HG02973 (cell line): ENCODE results near the gene CSRNP2.
"Not testable (repeated sequence)": the region's sequence is repeated elsewhere in the genome, so short reads cannot be mapped to it uniquely, and the experiment has no call there.

Source experiments
- ATAC-seq: cut with Tn5 transposase; IDR thresholded peaks from one replicate; pipeline ENCODE4 v1.9.1; 2021; ENCODE audit warnings: moderate library complexity; ENCODE audit not compliant: unreplicated experiment

CSRNP2 gene

GRCh38 chr12:51078346-51078745, 5.0 kb downstream of the CSRNP2 start:
- not testable (repeated sequence) for ATAC-seq

DNA sequence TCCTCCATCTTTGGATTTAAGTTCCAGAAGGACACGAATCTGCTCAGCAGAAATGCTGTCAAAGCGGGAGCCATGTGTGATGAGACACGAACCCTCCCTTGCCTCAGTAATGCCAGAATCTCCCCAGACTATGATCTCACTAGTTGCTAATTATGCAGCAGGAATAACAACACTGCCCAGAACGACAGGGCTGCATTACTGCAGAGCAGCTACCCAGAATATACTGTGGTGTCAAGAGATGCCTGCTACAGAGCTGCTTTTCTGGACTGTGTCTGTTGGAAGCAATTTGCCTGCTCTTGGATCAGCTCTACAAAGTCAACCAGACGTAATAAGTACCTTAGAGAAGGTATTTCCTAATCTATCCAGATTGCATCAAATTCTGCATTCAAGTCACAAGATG, 5.5 kb downstream of the CSRNP2 start:
- ATAC-seq = no peak

- ATAC-seq = no peak
These were observed 7.0 kb downstream of the CSRNP2 start for GRCh38 chr12:51076236-51076930.

- no peak for ATAC-seq
These were observed 8.0 kb downstream of the CSRNP2 start for GRCh38 chr12:51075390-51075789.

DNA sequence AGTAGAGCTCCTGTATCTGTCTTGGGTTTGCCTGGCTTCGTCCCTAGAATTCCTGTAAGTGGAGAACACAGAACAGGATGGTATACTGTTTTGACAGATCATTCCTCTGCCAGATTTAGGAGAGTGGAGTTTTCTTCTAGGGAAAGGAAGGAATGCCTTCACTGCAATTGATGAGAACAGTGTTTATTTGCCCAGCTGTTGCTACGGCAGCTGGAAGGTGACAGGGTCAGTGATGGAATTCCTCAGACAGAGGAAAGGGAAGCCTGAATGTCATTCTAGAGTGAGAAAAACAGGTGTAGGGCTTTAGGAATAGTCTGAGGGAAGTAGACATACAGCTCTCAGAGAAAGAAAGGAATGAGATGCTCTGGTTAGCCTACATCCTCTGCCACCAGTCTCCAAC, 11.7 kb downstream of the CSRNP2 start:
- no peak for ATAC-seq

GRCh38 chr12:51070004-51070403, 13.4 kb downstream of the CSRNP2 start:
- no peak for ATAC-seq

- no peak for ATAC-seq
These were observed 15.6 kb downstream of the CSRNP2 start for GRCh38 chr12:51067771-51068170.

- ATAC-seq = no peak
These were observed 16.2 kb downstream of the CSRNP2 start for GRCh38 chr12:51067229-51067628.

- ATAC-seq = no peak
These were observed 17.9 kb downstream of the CSRNP2 start for GRCh38 chr12:51065530-51065929.

DNA sequence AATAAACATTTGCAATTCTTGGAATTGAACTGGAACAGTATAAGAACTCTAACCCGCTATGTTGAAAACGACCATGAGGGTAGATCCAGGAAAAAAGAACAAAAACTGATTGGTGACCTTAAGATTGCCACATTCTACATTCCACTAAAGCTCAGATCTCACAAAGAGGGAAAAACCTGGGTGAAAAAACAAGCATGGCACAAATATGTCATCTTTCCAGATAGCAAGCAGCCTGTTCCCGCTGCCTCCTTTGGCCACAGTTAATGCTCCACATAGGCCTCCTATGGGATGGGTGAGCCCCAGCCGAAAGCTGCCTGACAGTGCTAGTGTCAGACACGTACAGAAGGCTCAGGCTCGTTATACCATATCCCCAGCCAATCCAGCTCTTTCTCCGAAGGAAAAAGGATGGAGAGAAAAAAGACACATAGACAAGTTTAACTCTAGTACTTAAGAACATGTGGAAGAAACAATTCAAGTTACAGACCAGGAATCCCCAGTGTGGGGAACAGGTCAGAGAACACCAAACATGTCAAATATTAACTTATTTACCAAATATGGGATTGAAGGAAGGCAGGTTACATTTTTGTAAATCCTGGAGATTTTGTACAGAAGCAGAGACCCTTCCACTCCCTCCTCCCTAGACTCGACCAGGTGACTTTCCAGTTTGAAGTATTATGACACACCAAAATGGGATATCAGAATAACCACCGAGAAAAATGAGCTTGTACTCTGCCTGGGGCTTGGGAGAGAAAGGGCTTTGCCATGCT, 20.6 kb downstream of the CSRNP2 start:
- ATAC-seq = no peak

DNA sequence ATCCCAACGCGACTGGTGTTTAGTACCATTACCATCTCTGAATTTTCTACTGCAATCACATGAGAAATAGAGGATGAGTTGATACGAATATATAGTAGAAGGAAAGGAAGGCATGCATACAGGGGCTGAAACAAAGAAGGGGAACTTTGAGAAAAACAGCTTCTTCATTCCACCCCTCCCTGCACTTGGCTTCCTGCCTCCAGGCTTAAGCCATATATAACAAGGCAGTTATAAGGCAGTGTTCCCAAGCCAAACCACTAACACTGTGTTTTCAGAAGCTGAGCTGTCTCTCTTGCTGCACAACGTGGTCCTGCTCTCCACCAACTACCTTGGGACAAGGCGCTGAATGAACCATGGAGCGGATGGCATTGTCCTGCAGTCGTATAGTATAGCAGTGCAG, 24.3 kb downstream of the CSRNP2 start:
- ATAC-seq = no peak

DNA sequence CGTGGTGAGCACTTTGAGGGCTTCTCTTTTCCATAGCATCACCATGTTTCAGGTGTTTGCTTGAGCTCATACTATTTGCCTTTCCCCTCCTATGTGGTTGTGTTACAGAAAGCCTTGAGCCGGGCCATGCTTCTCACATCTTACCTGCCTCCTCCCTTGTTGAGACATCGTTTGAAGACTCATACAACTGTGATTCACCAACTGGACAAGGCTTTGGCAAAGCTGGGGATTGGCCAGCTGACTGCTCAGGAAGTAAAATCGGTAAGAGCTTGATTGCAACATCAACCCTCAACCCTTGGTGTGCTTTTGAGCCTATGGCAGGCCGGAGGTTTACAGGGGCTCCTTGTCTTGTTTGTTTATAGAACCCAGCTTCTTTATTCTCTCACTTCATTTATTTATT, 27.2 kb downstream of the CSRNP2 start:
- ATAC-seq = no peak

DNA sequence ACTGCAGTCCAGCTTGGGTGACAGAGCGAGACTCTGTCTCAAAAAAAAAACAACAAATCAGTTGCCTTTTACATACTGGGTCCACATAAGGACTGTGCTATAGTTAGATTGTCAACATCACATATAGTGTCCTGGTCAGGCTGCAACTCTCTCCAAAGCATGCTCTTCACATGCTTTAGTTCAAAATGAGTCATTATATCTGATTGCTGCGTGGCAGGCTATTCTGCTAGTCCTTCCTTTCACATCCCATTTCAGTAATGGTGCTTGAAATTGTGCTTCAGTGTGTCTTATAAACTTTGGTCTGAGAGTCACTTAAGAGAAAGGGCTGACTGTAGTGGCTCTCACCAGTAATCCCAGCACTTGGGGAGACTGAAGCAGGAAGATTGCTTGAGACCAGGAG, 28.3 kb downstream of the CSRNP2 start:
- no peak for ATAC-seq

GRCh38 chr12:51051787-51052186, 31.6 kb downstream of the CSRNP2 start:
- no peak for ATAC-seq

- ATAC-seq = no peak
These were observed 33.9 kb downstream of the CSRNP2 start for GRCh38 chr12:51049525-51049924.

DNA sequence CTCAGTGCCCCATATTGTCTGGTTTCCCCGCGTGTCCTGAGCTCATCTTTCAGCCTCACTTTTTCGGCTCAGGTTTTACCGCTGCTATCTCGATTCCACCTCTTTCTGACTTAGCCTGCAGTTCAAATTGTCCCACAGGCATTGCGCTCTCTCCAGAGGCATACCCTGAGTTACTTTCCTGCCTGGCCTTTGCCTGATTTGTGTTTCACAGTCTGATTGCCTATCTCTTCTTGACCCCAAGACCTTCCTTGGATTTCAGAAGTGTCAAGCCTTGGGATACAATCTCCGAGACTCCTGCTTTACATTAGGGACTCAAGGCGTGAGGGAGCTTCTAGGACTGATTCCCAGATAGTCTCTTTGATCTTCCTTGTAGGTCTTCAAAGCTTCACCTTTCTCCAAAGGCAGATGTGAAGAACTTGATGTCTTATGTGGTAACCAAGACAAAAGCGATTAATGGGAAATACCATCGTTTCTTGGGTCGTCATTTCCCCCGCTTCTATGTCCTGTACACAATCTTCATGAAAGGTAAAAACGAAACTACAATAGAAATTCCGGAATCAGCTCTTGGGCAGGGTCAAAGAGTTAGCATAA, 34.6 kb downstream of the CSRNP2 start:
- ATAC-seq = no peak

DNA sequence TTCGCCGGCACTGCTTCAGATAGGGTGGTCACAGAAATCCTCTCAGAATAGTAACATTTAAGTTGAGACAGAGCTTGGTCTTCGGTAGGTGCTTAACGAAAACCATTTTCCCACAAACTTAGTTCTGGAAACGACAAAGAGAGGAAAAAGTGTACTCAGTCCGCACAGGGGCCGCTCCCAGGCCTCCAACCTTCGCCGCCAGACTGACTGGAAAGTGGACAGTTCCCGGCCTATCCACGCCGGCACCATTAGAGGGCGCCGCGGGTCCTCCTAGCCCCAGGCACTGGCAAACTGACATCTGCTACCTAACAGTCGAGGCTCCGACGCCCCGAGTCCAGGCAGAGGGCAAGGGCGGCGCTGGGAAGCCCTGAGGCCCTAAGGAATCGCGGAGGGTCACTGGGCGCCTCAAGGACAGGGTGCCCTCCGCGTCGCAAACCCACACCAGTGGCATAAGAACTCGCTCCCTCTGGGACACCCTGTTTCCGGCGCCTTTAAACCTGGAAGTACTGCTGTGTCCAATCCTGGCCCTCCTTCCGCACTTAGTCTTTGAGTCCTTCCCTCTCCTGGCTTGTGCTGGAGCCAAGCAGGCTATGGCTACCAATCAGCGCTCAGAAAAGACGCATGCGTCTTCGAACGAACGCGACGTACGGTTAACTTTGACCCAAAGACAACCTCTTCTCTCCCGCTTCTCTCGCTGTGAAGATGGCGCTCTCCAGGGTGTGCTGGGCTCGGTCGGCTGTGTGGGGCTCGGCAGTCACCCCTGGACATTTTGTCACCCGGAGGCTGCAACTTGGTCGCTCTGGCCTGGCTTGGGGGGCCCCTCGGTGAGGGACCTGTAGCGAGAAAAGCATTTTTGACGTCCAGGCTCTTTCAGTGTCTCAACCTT, 35.5 kb downstream of the CSRNP2 start, which contains the start of gene LETMD1:
Gene LETMD1 (plus strand): TSS at position 673 of the 886 bp plus-strand sequence. CDS start 30 bp downstream, at position 703.
- peak; percentile 89 for ATAC-seq

DNA sequence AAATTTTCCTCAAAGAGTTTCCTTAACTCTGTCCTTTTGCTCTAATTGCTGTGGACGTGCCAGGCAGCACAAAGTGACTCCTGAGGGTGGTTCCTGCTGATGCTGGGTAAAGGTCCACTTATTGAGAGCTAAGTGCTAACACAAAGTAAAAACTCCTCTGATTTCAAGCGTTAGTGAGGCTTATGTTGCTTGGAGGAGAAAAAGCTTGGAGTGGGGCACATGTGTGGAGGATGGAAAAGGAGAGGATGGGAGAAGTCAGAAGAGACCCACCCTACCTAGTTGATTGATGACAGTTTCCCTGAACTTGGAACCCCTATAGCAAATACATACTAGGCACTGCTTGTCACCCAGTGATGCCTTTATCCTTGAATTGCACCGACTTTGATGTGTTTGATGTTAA, 47.1 kb downstream of the CSRNP2 start:
- no peak for ATAC-seq

GRCh38 chr12:51033457-51034089, 49.8 kb downstream of the CSRNP2 start:
- no peak for ATAC-seq

DNA sequence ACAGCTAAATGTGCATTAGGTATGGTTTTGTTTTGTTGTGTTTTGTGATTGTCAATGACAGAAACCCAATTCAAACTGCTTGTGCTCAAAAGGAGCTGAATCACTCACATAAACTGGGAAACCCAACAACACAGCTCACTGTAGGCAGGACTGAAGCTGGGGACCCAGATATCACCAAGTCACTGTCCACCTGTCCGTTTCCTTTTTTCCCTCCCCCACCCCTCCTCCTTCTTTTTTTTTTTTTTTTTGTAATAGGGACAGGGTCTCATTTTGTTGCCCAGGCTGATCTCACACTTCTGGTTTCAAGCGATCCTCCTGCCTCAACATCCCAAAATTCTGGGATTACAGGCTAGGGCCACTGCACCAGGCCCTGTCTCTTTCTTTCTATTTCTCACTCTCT, 50.3 kb downstream of the CSRNP2 start:
- ATAC-seq = no peak

DNA sequence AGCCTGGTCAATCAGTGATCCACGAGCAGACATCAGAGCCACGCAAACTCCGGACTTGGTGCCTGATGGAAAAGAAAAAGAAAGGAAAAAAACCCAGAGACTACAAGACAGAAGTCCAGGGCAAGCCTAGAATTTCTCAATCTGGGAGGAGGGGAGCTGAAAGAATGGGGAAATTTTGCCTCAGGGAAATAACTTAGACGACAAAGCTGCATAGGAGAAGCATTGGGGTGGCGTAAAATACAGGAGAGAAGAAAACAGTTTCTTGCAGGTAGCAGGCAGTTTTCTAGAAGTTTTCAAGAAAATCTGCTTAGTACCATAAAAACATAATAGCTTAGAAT, 54.6 kb downstream of the CSRNP2 start:
- no peak for ATAC-seq
